IMR-90 (cell line): ENCODE measurements around the gene ANKRD11. TPM values are rescaled to one million over a fixed set of nuclear protein-coding genes. Genes with fewer than 3 reads are reported as not detected.

ENCODE experiments used
- ATAC-seq: fragments of 200-7000 bp; cut with Tn5 transposase; 2 replicates; pipeline ENCODE4 v1.9.1; 2020; ENCODE audit warnings: low read depth, mild to moderate bottlenecking, moderate library complexity
- BruUV-seq: library from RNA; stranded (reverse); fragments of 400-500 nt; replicated peaks from 2 replicates; lab custom pipeline; 2021; lab: Mats Ljungman, UMichigan
- CTCF ChIA-PET: fragments of 300-600 bp; formaldehyde crosslinking; extraction: SDS; loops from one replicate; lab custom pipeline; 2021; ENCODE audit warnings: antibody characterized with exemption; lab: Yijun Ruan, JAX
- POLR2A ChIA-PET: fragments of 300-600 bp; sonication (Branson Sonifier 250); formaldehyde crosslinking; loops from one replicate; lab custom pipeline; 2022; ENCODE audit warnings: antibody characterized with exemption; ENCODE audit not compliant: unreplicated experiment; lab: Charles Lee
- DNase-seq: peaks from one replicate; pipeline ENCODE4 v3.0.0; 2013
- H2AFZ ChIP-seq: replicated peaks from 2 replicates; pipeline ENCODE3; 2013; ENCODE audit warnings: low read length, mild to moderate bottlenecking; ENCODE audit not compliant: poor library complexity
- H2AK5ac ChIP-seq: 2 replicates; pipeline ENCODE4 v1.6.1; 2013; ENCODE audit warnings: low read depth, low read length, inconsistent platforms
- H2AK9ac ChIP-seq: replicated peaks from 2 replicates; pipeline ENCODE3; 2013; ENCODE audit warnings: mild to moderate bottlenecking, low read depth, low read length, moderate library complexity; ENCODE audit not compliant: poor library complexity
- H2BK120ac ChIP-seq: 2 replicates; pipeline ENCODE4 v1.6.1; 2013; ENCODE audit warnings: low read depth, low read length, inconsistent platforms
- H2BK15ac ChIP-seq: 3 replicates; pipeline ENCODE4 v1.6.1; 2013; ENCODE audit warnings: low read depth, low read length, inconsistent platforms
- H2BK20ac ChIP-seq: 2 replicates; pipeline ENCODE4 v1.6.1; 2013; ENCODE audit warnings: low read depth, mild to moderate bottlenecking, inconsistent platforms, low read length, moderate library complexity
- H2BK5ac ChIP-seq: 2 replicates; pipeline ENCODE4 v1.6.1; 2013; ENCODE audit warnings: mild to moderate bottlenecking, low read depth, low read length, inconsistent platforms; ENCODE audit not compliant: poor library complexity, severe bottlenecking
- H3K14ac ChIP-seq: replicated peaks from 2 replicates; pipeline ENCODE4 v1.6.1; 2013; ENCODE audit warnings: low read depth, low read length, inconsistent platforms
- H3K18ac ChIP-seq: 2 replicates; pipeline ENCODE4 v1.6.1; 2013; ENCODE audit warnings: low read depth, low read length, control low read depth
- H3K23ac ChIP-seq: 2 replicates; pipeline ENCODE4 v1.6.1; 2013; ENCODE audit warnings: low read depth, low read length, inconsistent platforms
- H3K27ac ChIP-seq: 2 replicates; pipeline ENCODE4 v1.5.1; 2013; ENCODE audit warnings: mild to moderate bottlenecking, control low read depth, low read length; ENCODE audit not compliant: insufficient read depth
- H3K27me3 ChIP-seq: 2 replicates; pipeline ENCODE4 v1.6.1; 2013; ENCODE audit warnings: low read length; ENCODE audit not compliant: control insufficient read depth, insufficient read depth
- H3K36me3 ChIP-seq: 2 replicates; pipeline ENCODE4 v1.6.1; 2013; ENCODE audit warnings: low read length, mixed read lengths; ENCODE audit not compliant: control insufficient read depth, insufficient read depth
- H3K4ac ChIP-seq: 2 replicates; pipeline ENCODE4 v1.6.1; 2013; ENCODE audit warnings: low read depth, low read length, inconsistent platforms
- H3K4me1 ChIP-seq: 2 replicates; pipeline ENCODE4 v1.6.1; 2013; ENCODE audit warnings: low read length, mixed read lengths; ENCODE audit not compliant: control insufficient read depth, insufficient read depth
- H3K4me2 ChIP-seq: 2 replicates; pipeline ENCODE4 v1.6.1; 2013; ENCODE audit warnings: low read depth, mild to moderate bottlenecking, control low read depth, low read length, moderate library complexity
- H3K4me3 ChIP-seq: 2 replicates; pipeline ENCODE4 v1.5.1; 2013; ENCODE audit warnings: low read depth, mild to moderate bottlenecking, control low read depth, low read length, moderate library complexity; ENCODE audit not compliant: insufficient read depth
- H3K56ac ChIP-seq: 2 replicates; pipeline ENCODE4 v1.6.1; 2013; ENCODE audit warnings: low read length, inconsistent platforms; ENCODE audit not compliant: insufficient read depth; ENCODE audit errors: extremely low read depth
- H3K79me1 ChIP-seq, 2 experiments: 2 replicates each; pipeline ENCODE4 v1.6.1; 2013; ENCODE audit warnings: low read length in 2 of 2, inconsistent platforms in 1 of 2, low read depth in 1 of 2
- H3K9ac ChIP-seq: 2 replicates; pipeline ENCODE4 v1.6.1; 2013; ENCODE audit warnings: low read depth, low read length, control low read depth
- H3K9me1 ChIP-seq: 2 replicates; pipeline ENCODE4 v1.6.1; 2013; ENCODE audit warnings: low read length, inconsistent platforms; ENCODE audit not compliant: insufficient read depth
- H3K9me3 ChIP-seq: 2 replicates; pipeline ENCODE4 v1.6.1; 2013; ENCODE audit warnings: low read length; ENCODE audit not compliant: control insufficient read depth, insufficient read depth
- H4K20me1 ChIP-seq: 2 replicates; pipeline ENCODE4 v1.6.1; 2013; ENCODE audit warnings: low read length, inconsistent platforms; ENCODE audit not compliant: insufficient read depth
- H4K5ac ChIP-seq: 2 replicates; pipeline ENCODE4 v1.6.1; 2013; ENCODE audit warnings: mild to moderate bottlenecking, low read depth, low read length, control low read depth
- H4K8ac ChIP-seq, 2 experiments: 2 replicates each; pipeline ENCODE4 v1.6.1; 2013; ENCODE audit warnings: low read depth in 2 of 2, low read length in 2 of 2, control low read depth in 1 of 2, inconsistent platforms in 1 of 2
- H4K91ac ChIP-seq: 2 replicates; pipeline ENCODE4 v1.6.1; 2013; ENCODE audit warnings: low read depth, low read length, inconsistent platforms; ENCODE audit not compliant: insufficient read depth
- MAFK ChIP-seq: IDR thresholded peaks from 2 replicates; pipeline ENCODE4 v1.6.1; 2012; ENCODE audit warnings: low read depth, low read length, improper control_type of control experiment
- RAD21 ChIP-seq: IDR thresholded peaks from 2 replicates; pipeline ENCODE4 v1.6.1; 2012; ENCODE audit warnings: low read length, improper control_type of control experiment
- WGBS, 2 experiments: methylation state at CpG; one replicate each; pipeline versions ENCODE4 v1.1.5 to v1.1.7; 2013; ENCODE audit warnings: missing lambda C conversion rate in 2 of 2; ENCODE audit not compliant: insufficient read length in 1 of 2; ENCODE audit errors: extremely low coverage in 2 of 2; 5-methylcytosine and 5-hydroxymethylcytosine counted together
- dilution Hi-C: fragments of 300-500 bp; cut with HindIII; formaldehyde crosslinking; loops from one replicate; pipeline ENCODE4 v1.14.3; 2018; ENCODE audit warnings: low sequenced_read_pairs; ENCODE audit not compliant: unreplicated experiment
- in situ Hi-C: fragments of 300-500 bp; cut with MboI; formaldehyde crosslinking; loops from 3 replicates; pipeline ENCODE4 v1.14.3; 2019; ENCODE audit warnings: low sequenced_read_pairs, inconsistent platforms, mixed read lengths
- intact Hi-C: fragments of 100-400 bp; cut with micrococcal nuclease; formaldehyde crosslinking; loops from 2 replicates; pipeline ENCODE4 v1.10.0; 2022
- polyA plus RNA-seq, 3 experiments: library from polyadenylated mRNA; depleted of rRNA; stranded (reverse); fragments of >200 nt; gene quantifications; 2 replicates each; pipeline ENCODE4 v1.2.3, GENCODE V29; 2012; ENCODE audit warnings: low replicate concordance in 1 of 3
- total RNA-seq: library from RNA; depleted of rRNA; stranded (reverse); fragments of >200 nt; gene quantifications from 2 replicates; pipeline ENCODE4 v1.2.3, GENCODE V29; 2012

Gene ANKRD11
- total and polyA plus RNA-seq, 2 of the 4 experiments (the other 2 are of a cell fraction), result 46.8 to 71.9 TPM

- intact Hi-C loops (no loop called here), dilution Hi-C loops (no loop called here), in situ Hi-C loops (no loop called here)
- H3K79me1 ChIP-seq, result peaks cover 24 to 45% of the 10 kb centered on the region in 2 experiments
- no peak overlapping the region for H2AK5ac ChIP-seq
- no peak for DNase-seq
- no peak overlapping the region for H3K14ac ChIP-seq
- no peaks in the 10 kb centered on the region for H3K4me1 ChIP-seq
- no peak overlapping the region for H3K56ac ChIP-seq
- no peak overlapping the region for H2BK5ac ChIP-seq
- H3K27ac ChIP-seq, result no peak overlapping the region
- TF ChIP-seq MAFK (no peak), RAD21 (no peak)
- no peak overlapping the region for H3K18ac ChIP-seq
- H2AFZ ChIP-seq, result no peak overlapping the region
- H4K91ac ChIP-seq, result no peak overlapping the region
- ATAC-seq, result no peak
- H4K5ac ChIP-seq, result no peak overlapping the region
- H3K4me2 ChIP-seq, result no peak overlapping the region
- H3K4me3 ChIP-seq, result no peak overlapping the region
- CTCF ChIA-PET, result no interaction called here
- H3K9me1 ChIP-seq, result 0 out of 2 replicates have a peak, but pooled peaks cover 3% of the 10 kb centered on the region
- 100% methylated on average over 1 of the region's 2 CpGs; no CpG with 5 or more reads in 1 of the 2 experiments for WGBS, 2 experiments
- H3K23ac ChIP-seq, result no peak overlapping the region
- peaks cover 66% of the 10 kb centered on the region for H3K36me3 ChIP-seq
- H2BK120ac ChIP-seq, result no peak overlapping the region
- H3K4ac ChIP-seq, result no peak overlapping the region
- no peak overlapping the region for H3K9ac ChIP-seq
- POLR2A ChIA-PET, result no interaction called here
- H4K8ac ChIP-seq, result no peak overlapping the region
- peaks cover 39% of the 10 kb centered on the region for H3K9me3 ChIP-seq
- no peaks in the 10 kb centered on the region for H3K27me3 ChIP-seq
- no peak overlapping the region for H2BK15ac ChIP-seq
- no peaks in the 10 kb centered on the region for H4K20me1 ChIP-seq
- BruUV-seq, result no TSS peak
- no peak overlapping the region for H2AK9ac ChIP-seq
- no peak overlapping the region for H2BK20ac ChIP-seq
These were observed 258.3 kb downstream of the ANKRD11 start for GRCh38 chr16:89232107-89232506.
